Lower leg skin (tissue), 4 donors: ENCODE measurements around the gene CAMK2B. TPM values are rescaled to one million over a fixed set of nuclear protein-coding genes. Genes with fewer than 3 reads are reported as not detected.
A peak's percentile ranks its signal among the peaks of the same experiment; 100 is the strongest.

Experiments used
- DNase-seq, 2 donors: peaks; one replicate each; pipeline ENCODE4 v3.0.0-alpha.2; 2019; ENCODE audit warnings: low spot score in 2 of 2
- H3K4me3 ChIP-seq: fragments of 200-600 bp; sonication (generic); 2 replicates; pipeline ENCODE4 v1.5.1; 2017; ENCODE audit warnings: mild to moderate bottlenecking, low read depth; ENCODE audit not compliant: poor library complexity, severe bottlenecking
- POLR2A ChIP-seq, 2 donors: fragments of 450-650 bp; IDR thresholded peaks; one replicate each; pipeline ENCODE4 v1.6.1; 2016 to 2017; ENCODE audit warnings: antibody characterized with exemption in 2 of 2, mild to moderate bottlenecking in 1 of 2, moderate library complexity in 1 of 2
- WGBS, 2 donors: methylation state at CpG; one replicate each; pipeline ENCODE4 v1.1.5; 2018; 5-methylcytosine and 5-hydroxymethylcytosine counted together
- intact Hi-C: fragments of 100-400 bp; cut with DNase I; formaldehyde crosslinking; loops from one replicate; pipeline ENCODE4 v1.15.0; 2023; ENCODE audit warnings: low total_unique reads
- total RNA-seq, 4 donors: library from RNA; depleted of rRNA; stranded (reverse); fragments of >200 nt; gene quantifications; one replicate each; pipeline ENCODE4 v1.1.0, GENCODE V29; 2016
- TF ChIP-seq, protein P1 (sequence below), 3 donors: fragments of 450-650 bp; IDR thresholded peaks; one replicate each; pipeline ENCODE4 v1.5.1; 2016; ENCODE audit warnings: antibody characterized with exemption in 3 of 3, mild to moderate bottlenecking in 3 of 3, moderate library complexity in 2 of 3

The CAMK2B gene
- total RNA-seq, 4 donors from 2014 or later, result 0.04 to 2.6 (median 1.1) TPM

GRCh38 chr7:44329081-44329480, 3.7 kb upstream of the CAMK2B start:
- no peak overlapping the region for H3K4me3 ChIP-seq
- TF ChIP-seq, protein P1, sequence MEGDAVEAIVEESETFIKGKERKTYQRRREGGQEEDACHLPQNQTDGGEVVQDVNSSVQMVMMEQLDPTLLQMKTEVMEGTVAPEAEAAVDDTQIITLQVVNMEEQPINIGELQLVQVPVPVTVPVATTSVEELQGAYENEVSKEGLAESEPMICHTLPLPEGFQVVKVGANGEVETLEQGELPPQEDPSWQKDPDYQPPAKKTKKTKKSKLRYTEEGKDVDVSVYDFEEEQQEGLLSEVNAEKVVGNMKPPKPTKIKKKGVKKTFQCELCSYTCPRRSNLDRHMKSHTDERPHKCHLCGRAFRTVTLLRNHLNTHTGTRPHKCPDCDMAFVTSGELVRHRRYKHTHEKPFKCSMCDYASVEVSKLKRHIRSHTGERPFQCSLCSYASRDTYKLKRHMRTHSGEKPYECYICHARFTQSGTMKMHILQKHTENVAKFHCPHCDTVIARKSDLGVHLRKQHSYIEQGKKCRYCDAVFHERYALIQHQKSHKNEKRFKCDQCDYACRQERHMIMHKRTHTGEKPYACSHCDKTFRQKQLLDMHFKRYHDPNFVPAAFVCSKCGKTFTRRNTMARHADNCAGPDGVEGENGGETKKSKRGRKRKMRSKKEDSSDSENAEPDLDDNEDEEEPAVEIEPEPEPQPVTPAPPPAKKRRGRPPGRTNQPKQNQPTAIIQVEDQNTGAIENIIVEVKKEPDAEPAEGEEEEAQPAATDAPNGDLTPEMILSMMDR (IDR thresholded peaks at IDR 0.05), result no peak
- TF ChIP-seq POLR2A (IDR thresholded peaks at IDR 0.05), result no peak
- intact Hi-C loops, result no loop called here
- 63 to 80% methylated on average over 2 of the region's 2 CpGs for whole genome bisulfite sequencing, 2 donors
- peak in 1 of 2 donors; percentile 8 for DNase-seq

DNA sequence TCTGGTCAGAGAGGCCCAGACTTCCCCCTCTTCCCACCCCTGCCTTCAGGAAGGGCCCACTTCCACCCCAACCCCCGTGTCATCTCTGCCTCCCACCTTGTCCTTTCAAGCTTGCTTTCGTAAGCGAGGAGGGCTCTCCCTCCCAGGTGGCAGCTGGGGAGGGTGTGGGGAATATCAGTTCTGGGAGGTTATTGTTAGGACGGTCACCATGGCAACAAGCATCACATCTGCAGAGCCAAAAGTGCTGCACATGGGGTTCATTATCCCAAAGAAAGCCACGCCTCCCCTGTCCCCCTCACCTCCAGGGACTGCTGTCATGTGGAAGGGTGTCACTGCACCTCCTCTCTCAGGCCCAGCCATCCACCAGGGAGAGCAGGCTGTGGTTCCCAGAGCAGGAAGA, 2.6 kb upstream of the CAMK2B start:
- H3K4me3 ChIP-seq, result no peak overlapping the region
- peak in 1 of 2 donors; percentile 8 for DNase-seq
- 74 to 76% methylated on average over 5 of the region's 5 CpGs for WGBS, 2 donors

DNA sequence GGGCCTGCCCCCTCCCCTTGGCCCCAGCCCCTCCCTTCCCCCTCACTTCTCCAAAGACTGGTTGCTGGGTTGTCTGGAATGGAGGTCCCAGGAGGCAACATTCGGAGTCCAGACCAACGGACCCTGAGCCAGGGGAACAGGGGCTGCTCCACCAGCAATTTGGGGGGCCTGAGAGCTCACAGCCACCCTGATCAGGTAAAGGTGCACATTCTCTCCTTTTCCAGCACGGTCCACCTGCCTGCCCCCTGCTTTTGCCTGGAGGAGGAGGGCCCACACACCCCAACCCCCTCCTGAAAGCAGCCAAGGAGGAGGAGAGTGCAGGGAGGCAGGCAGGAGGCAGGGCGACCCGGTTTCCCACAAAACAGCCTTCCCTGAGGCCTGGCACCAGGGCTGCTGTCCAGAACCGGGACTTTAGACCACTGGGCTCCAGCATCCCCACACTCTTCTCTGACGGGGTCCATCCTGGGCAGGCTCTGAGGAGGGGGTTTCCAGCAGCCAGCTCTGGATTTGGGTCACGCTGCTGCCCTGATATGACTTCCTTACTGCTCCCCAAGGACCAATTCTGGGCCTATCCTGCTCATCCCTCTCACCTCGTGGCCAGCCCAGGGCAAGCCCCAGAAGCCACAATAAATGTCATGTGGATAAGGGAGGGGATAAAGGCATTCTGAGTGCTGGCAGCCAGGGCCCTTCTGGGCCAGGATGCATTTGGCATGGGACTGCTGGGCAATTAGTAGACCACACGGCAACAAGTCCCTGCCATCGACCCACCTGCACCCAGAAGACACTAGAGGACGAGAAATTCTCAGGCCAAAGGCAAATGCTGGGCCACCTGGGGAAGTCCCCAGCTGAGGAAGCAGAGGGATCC, 1.1 kb upstream of the CAMK2B start:
- peak in 1 of 2 donors; percentile 9 for DNase-seq
- intact Hi-C loops, result no loop called here
- no peak overlapping the region for H3K4me3 ChIP-seq
- WGBS, 2 donors, result 50 to 64% methylated on average over 10 to 12 of the region's 12 CpGs
- TF ChIP-seq, protein P1 (IDR thresholded peaks at IDR 0.05), result no peak
- no peak for TF ChIP-seq POLR2A (IDR thresholded peaks at IDR 0.05)

More for the DNA sequence above, 2.6 kb upstream of the CAMK2B start:
- intact Hi-C loops, result no loop called here
- TF ChIP-seq POLR2A (IDR thresholded peaks at IDR 0.05), result no peak
- TF ChIP-seq, protein P1 (IDR thresholded peaks at IDR 0.05), result no peak

DNA sequence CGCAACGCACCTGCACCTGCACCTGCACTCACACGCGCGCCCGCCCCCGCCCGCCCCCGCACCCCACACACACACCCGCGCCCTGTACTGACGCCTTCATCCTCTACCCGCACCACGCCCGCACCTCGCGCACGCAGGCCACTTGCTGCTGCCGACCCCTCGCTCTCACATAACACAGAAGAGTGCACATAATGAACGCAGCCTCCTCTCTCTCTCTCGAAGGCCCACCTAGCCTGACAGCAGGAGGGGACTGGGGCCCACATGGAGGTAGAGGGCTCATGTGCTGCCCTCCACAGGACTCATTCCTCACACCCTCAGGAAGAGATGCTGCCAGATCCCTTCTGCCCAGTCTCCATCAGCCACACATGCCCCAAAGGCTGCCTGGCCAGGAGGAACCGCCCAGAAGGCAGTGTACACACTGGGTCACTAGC, 432 bp upstream of the CAMK2B start:
- intact Hi-C loops, result no loop called here
- 3 to 6% methylated on average over 13 to 14 of the region's 23 CpGs for WGBS, 2 donors
- no peak for TF ChIP-seq POLR2A (IDR thresholded peaks at IDR 0.05)
- TF ChIP-seq, protein P1 (IDR thresholded peaks at IDR 0.05), result no peak
- DNase-seq, result no peak
- H3K4me3 ChIP-seq, result no peak overlapping the region

DNA sequence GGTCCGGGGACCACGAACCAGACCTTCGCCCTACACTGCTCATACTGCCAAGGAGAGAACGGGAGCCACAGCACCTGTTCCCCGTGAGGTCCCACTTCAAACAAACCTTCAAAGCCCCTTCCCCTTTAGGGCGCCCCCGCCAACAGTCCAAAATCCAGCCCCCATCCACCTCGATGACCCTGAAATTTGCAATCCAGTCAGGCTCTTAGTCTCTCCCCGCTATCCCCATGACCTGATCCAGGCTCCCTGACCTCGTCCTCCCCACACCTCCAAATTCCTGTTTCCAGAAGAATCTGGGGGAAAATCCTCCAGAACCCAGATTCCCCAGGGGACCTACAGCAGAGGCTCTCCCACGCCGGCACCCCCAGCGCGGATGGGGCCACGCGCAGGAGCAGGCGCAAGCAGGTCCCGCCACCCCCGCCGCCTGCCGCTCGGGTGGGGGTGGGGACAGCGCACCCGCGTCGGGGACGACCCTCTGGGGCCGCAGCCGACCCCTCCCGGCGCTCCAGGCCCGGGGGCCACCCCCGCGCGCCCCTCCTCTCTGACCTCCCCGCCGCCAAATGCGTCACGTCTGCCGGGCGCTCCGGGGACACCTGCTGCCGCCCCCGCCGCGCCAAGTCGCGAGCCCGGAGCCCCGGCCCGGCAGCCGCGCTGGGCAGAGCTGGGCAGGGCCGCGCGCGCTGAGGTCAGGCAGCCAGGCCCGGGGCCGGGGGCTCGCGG, 753 bp downstream of the CAMK2B start:
- TF ChIP-seq, protein P1 (IDR thresholded peaks at IDR 0.05), result no peak
- no peak for TF ChIP-seq POLR2A (IDR thresholded peaks at IDR 0.05)
- WGBS, 2 donors, result 13 to 20% methylated on average over 18 to 22 of the region's 61 CpGs
- no peak for DNase-seq
- no peak overlapping the region for H3K4me3 ChIP-seq
- intact Hi-C loops, result no loop called here
